Inflammatory macrophage treated with lipopolysaccharide for 1 hour (primary cell): ENCODE results near the gene TPCN1.

Source experiments
- DNase-seq, 2 donors: peaks; one replicate each; pipeline ENCODE4 v3.0.0-alpha.2; 2020 to 2022

TPCN1 gene

GRCh38 chr12:113317122-113317521 lies 95.9 kb downstream of the TPCN1 start:
- DNase-seq = no peak

GRCh38 chr12:113318046-113318656 lies 96.9 kb downstream of the TPCN1 start:
- no peak for DNase-seq

GRCh38 chr12:113318900-113319628 lies 97.8 kb downstream of the TPCN1 start:
- no peak for DNase-seq

- no peak for DNase-seq
Measured at GRCh38 chr12:113320401-113320800, 99.1 kb downstream of the TPCN1 start.

- DNase-seq = peak; percentile 78 to 87
Measured at GRCh38 chr12:113322343-113322742, 101.1 kb downstream of the TPCN1 start.

- no peak for DNase-seq
Measured at GRCh38 chr12:113325916-113326315, 104.7 kb downstream of the TPCN1 start.

- DNase-seq = no peak
Measured at GRCh38 chr12:113326775-113327395, 105.6 kb downstream of the TPCN1 start.

- no peak for DNase-seq
Measured at GRCh38 chr12:113328368-113328889, 107.2 kb downstream of the TPCN1 start.

- no peak for DNase-seq
Measured at GRCh38 chr12:113329022-113329790, 107.9 kb downstream of the TPCN1 start.

GRCh38 chr12:113329791-113330417 lies 108.6 kb downstream of the TPCN1 start:
- DNase-seq = no peak

- DNase-seq = no peak
Measured at GRCh38 chr12:113330505-113330904, 109.2 kb downstream of the TPCN1 start.

GRCh38 chr12:113332688-113333417 lies 111.6 kb downstream of the TPCN1 start:
- peak; percentile 19 to 58 for DNase-seq

GRCh38 chr12:113333418-113333750 lies 112.1 kb downstream of the TPCN1 start:
- no peak for DNase-seq

- peak; percentile 68 to 76 for DNase-seq
Measured at GRCh38 chr12:113333877-113334785, 112.9 kb downstream of the TPCN1 start.

- peak; percentile 85 to 95 for DNase-seq
Measured at GRCh38 chr12:113334786-113335539, 113.7 kb downstream of the TPCN1 start, which contains the start of gene SLC8B1. SLC8B1 (minus strand) TSS chr12:113335109; CDS start chr12:113332878, 2,231 bp downstream.

- DNase-seq = no peak
Measured at GRCh38 chr12:113339540-113339939, 118.3 kb downstream of the TPCN1 start.

GRCh38 chr12:113340061-113340460 lies 118.8 kb downstream of the TPCN1 start:
- DNase-seq = peak in 1 of 2 donors; percentile 47

GRCh38 chr12:113341535-113341934 lies 120.3 kb downstream of the TPCN1 start:
- DNase-seq = peak; percentile 55 to 64

- no peak for DNase-seq
Measured at GRCh38 chr12:113345318-113345717, 124.1 kb downstream of the TPCN1 start.

GRCh38 chr12:113346353-113346752 lies 125.1 kb downstream of the TPCN1 start:
- DNase-seq = peak; percentile 47 to 87
